Psoas muscle (tissue), 8 donors: Measurements from ENCODE around the gene CERS1. TPM values are rescaled to one million over a fixed set of nuclear protein-coding genes. Genes with fewer than 3 reads are reported as not detected.
"Not testable (repeated sequence)": the region's sequence is repeated elsewhere in the genome, so short reads cannot be mapped to it uniquely, and the experiment has no call there.

ENCODE experiments used
- ATAC-seq, 4 donors: fragments of 200-7000 bp; cut with Tn5 transposase; one replicate each; pipeline ENCODE4 v1.9.1; 2020; ENCODE audit warnings: moderate library complexity in 3 of 4, mild to moderate bottlenecking in 2 of 4
- DNase-seq, 2 donors: peaks; one replicate each; pipeline ENCODE4 v3.0.0-alpha.2; 2020
- H3K27ac ChIP-seq: fragments of 200-600 bp; one replicate; pipeline ENCODE4 v1.8.0; 2022
- H3K27me3 ChIP-seq, 3 donors: fragments of 200-600 bp in 1 of 3; one replicate each; pipeline versions ENCODE4 v1.6.1 to v1.8.0; 2013 to 2022; ENCODE audit warnings: low read length in 2 of 3, mild to moderate bottlenecking in 2 of 3, moderate library complexity in 1 of 3; ENCODE audit not compliant: insufficient read depth in 3 of 3
- H3K36me3 ChIP-seq, 2 donors: fragments of 200-600 bp in 1 of 2; one replicate each; pipeline versions ENCODE4 v1.6.1 to v1.8.0; 2013 to 2022; ENCODE audit warnings: low read depth in 1 of 2, mild to moderate bottlenecking in 1 of 2, moderate library complexity in 1 of 2; ENCODE audit not compliant: insufficient read depth in 1 of 2
- H3K4me1 ChIP-seq: fragments of 200-600 bp; one replicate; pipeline ENCODE4 v1.8.0; 2022
- H3K4me3 ChIP-seq: fragments of 200-600 bp; one replicate; pipeline ENCODE4 v1.8.0; 2022; ENCODE audit warnings: mild to moderate bottlenecking
- H3K9me3 ChIP-seq: fragments of 200-600 bp; one replicate; pipeline ENCODE4 v1.8.0; 2022
- CTCF ChIP-seq: fragments of 200-600 bp; IDR thresholded peaks from one replicate; pipeline ENCODE4 v1.8.0; 2022; ENCODE audit warnings: antibody characterized with exemption
- WGBS, 3 donors: extraction: QIAGEN DNeasy Blood & Tissue Kit; methylation state at CpG; one replicate each; pipeline versions ENCODE4 v1.1.6 to v1.1.7; 2013; 5-methylcytosine and 5-hydroxymethylcytosine counted together
- intact Hi-C, 2 donors: fragments of 100-400 bp; cut with DNase I; formaldehyde crosslinking; loops; one replicate each; pipeline versions ENCODE4 v1.11.0 to v1.14.2; 2022
- polyA plus RNA-seq, 3 donors: library from polyadenylated mRNA; stranded (reverse); fragments of 200-250 nt; gene quantifications; one replicate each; pipeline ENCODE4 v1.2.3, GENCODE V29; 2013
- total RNA-seq, 4 donors: library from RNA; stranded (reverse); fragmentation: NEBNext Ultra II Directional in 2 of 4; extraction: Animal tissue kit (Norgen Biotek cat#: 25700) in 2 of 4; gene quantifications; one replicate each; pipeline versions ENCODE4 v1.2.1 to v1.2.4, GENCODE V29; 2021 to 2023
- donor health status: healthy with polysubstance abuse.
- donor health status: DM: no; HTN: no; CAD: no; lungs with moderate emphysema.
- donor health status: Bipolar disorder and iron deficiency.
- donor health status: healthy.
- donor health status: DM: yes; HTN: yes; CAD: no.
- donor health status: DM: no; HTN: no; CAD: no.
- donor health status: DM: no; HTN: no; CAD: no.
- donor health status: DM: yes; HTN: yes; CAD: no.

CERS1 gene
- total and polyA plus RNA-seq, 7 donors: 2.1 to 6.4 (median 4.5) TPM

- intact Hi-C loops: no loop called here
- no peak overlapping the region for H3K4me3 ChIP-seq
- H3K9me3 ChIP-seq: no peaks in the 10 kb centered on the region
- no peaks in the 10 kb centered on the region for H3K27me3 ChIP-seq
- ATAC-seq (no peak), DNase-seq (no peak)
- 87 to 91% (median 89%) methylated on average over 23 to 25 of the region's 25 CpGs for WGBS, 3 donors
- peaks cover 7 to 64% of the 10 kb centered on the region in 2 donors for H3K36me3 ChIP-seq
- no peak for TF ChIP-seq CTCF
- H3K4me1 ChIP-seq: no peaks in the 10 kb centered on the region
- H3K27ac ChIP-seq: no peak overlapping the region
These were observed 8.5 kb upstream of the CERS1 start for GRCh38 chr19:18904334-18905057.

- ATAC-seq: no peak
- WGBS, 3 donors: 89 to 91% (median 89%) methylated on average over 28 to 29 of the region's 29 CpGs
- H3K36me3 ChIP-seq: peaks cover 7 to 64% of the 10 kb centered on the region in 2 donors
These were observed 7.4 kb upstream of the CERS1 start for GRCh38 chr19:18903156-18904037.

DNA sequence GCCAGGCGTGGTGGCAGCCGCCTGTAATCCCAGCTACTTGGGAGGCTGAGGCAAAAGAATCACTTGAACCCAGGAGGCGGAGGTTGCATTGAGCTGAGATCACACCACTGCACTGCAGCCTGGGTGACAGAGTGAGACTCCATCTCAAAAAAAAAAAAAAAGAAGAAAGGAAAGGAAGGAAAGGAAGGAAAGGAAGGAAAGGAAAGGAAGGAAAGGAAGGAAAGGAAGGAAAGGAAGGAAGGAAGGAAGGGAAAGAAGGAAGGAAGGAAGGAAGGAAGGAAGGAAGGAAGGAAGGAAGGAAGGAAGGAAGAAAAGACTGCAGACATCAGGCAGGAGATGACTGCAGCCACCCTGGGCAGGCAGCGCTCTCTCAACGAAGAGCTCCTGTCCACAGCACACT is 6.6 kb upstream of the CERS1 start:
- H3K4me3 ChIP-seq, H3K27me3 ChIP-seq, DNase-seq, H3K9me3 ChIP-seq, H3K4me1 ChIP-seq, intact Hi-C loops, H3K27ac ChIP-seq, ATAC-seq: not testable (repeated sequence)
- WGBS, 3 donors: 91 to 97% (median 96%) methylated on average over 5 of the region's 5 CpGs
- peaks cover 7 to 64% of the 10 kb centered on the region in 2 donors for H3K36me3 ChIP-seq

More at GRCh38 chr19:18903156-18904037, 7.4 kb upstream of the CERS1 start:
- Histone ChIP-seq H3K4me1 (no peaks in the 10 kb centered on the region), H3K9me3 (no peaks in the 10 kb centered on the region), H3K27me3 (no peaks in the 10 kb centered on the region), H3K27ac (no peak overlapping the region), H3K4me3 (no peak overlapping the region)
- DNase-seq: no peak
- intact Hi-C loops: no loop called here
- TF ChIP-seq CTCF: no peak

DNA sequence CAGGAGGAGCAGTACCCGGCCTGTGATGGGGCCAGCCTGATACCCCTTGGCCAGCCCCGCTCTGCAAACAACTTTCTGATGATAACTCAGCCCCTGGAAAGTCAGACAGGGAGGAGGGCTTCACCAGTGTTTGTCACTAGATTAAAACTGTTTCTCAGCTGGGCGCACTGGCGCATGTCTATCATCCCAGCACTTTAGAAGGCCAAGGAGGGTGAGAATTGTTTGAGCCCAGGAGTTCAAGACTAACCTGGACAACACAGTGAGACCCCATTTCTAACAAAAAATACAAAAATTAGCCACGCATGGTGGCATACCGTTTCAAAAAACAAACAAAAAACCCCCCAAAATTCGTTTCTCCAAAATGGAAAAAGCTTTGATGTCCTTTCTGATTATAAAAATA is 5.5 kb upstream of the CERS1 start:
- ATAC-seq: no peak
- 81 to 92% (median 82%) methylated on average over 7 of the region's 7 CpGs for WGBS, 3 donors
- H3K36me3 ChIP-seq: peaks cover 3 to 57% of the 10 kb centered on the region in 2 donors
- H3K9me3 ChIP-seq: no peaks in the 10 kb centered on the region
- TF ChIP-seq CTCF: no peak
- H3K4me3 ChIP-seq: no peak overlapping the region
- H3K4me1 ChIP-seq: no peaks in the 10 kb centered on the region
- DNase-seq: no peak
- H3K27ac ChIP-seq: no peak overlapping the region
- intact Hi-C loops: no loop called here
- no peaks in the 10 kb centered on the region for H3K27me3 ChIP-seq
